Body of pancreas (tissue), 4 donors: ENCODE measurements around the gene FHOD3. TPM values are rescaled to one million over a fixed set of nuclear protein-coding genes. Genes with fewer than 3 reads are reported as not detected.

Source experiments
- ATAC-seq: fragments of 150-250 bp; one replicate; pipeline ENCODE4 v1.9.1; 2016
- DNase-seq, 4 donors: peaks; one replicate each; pipeline ENCODE4 v3.0.0-alpha.2; 2019
- H3K27ac ChIP-seq, 4 donors: fragments of 200-600 bp; sonication (generic); 1 replicate in 3 of 4; 2 replicates in 1 of 4; pipeline versions ENCODE4 v1.5.1 to v1.6.1; 2016 to 2019; ENCODE audit warnings: mild to moderate bottlenecking in 1 of 4, mixed read lengths in 1 of 4, moderate library complexity in 1 of 4
- H3K27me3 ChIP-seq, 2 donors: fragments of 200-600 bp; sonication (generic); one replicate each; pipeline ENCODE4 v1.6.0; 2016; ENCODE audit warnings: mild to moderate bottlenecking in 1 of 2
- H3K36me3 ChIP-seq, 2 donors: fragments of 200-600 bp; sonication (generic); replicated peaks in 1 of 2; 2 replicates each; pipeline ENCODE4 v1.5.1; 2016; ENCODE audit warnings: low read depth in 2 of 2; ENCODE audit not compliant: insufficient read depth in 1 of 2
- H3K4me1 ChIP-seq: fragments of 200-600 bp; sonication (generic); one replicate; pipeline ENCODE4 v1.6.0; 2016
- H3K4me3 ChIP-seq, 2 donors: fragments of 200-600 bp; sonication (generic); 1 replicate in 1 of 2; 2 replicates in 1 of 2; pipeline ENCODE4 v1.5.1; 2016 to 2019
- H3K9me3 ChIP-seq, 3 donors: fragments of 200-600 bp; sonication (generic); 1 replicate in 2 of 3; 2 replicates in 1 of 3; pipeline ENCODE4 v1.5.1; 2016
- CTCF ChIP-seq, 7 experiments: fragments of 450-650 bp in 4 of 7; fragments of 200-600 bp in 3 of 7; sonication (generic) in 3 of 7; IDR thresholded peaks; one replicate each; pipeline ENCODE4 v1.5.1; 2016 to 2019; ENCODE audit warnings: antibody characterized with exemption in 7 of 7
- POLR2A ChIP-seq, 3 donors: fragments of 450-650 bp; IDR thresholded peaks; one replicate each; pipeline ENCODE4 v1.6.1; 2016; ENCODE audit warnings: antibody characterized with exemption in 3 of 3, mild to moderate bottlenecking in 2 of 3
- WGBS, 2 donors: methylation state at CpG; one replicate each; pipeline ENCODE4 v1.1.5; 2017; 5-methylcytosine and 5-hydroxymethylcytosine counted together
- intact Hi-C: fragments of 100-400 bp; cut with DNase I; formaldehyde crosslinking; loops from one replicate; pipeline ENCODE4 v1.15.1; 2023
- total RNA-seq, 2 donors: library from RNA; depleted of rRNA; stranded (reverse); fragments of >200 nt; gene quantifications; one replicate each; pipeline ENCODE4 v1.1.0, GENCODE V29; 2016

FHOD3 gene
- total RNA-seq, 2 donors from 2014 or later: 0.52 to 2.0 TPM

GRCh38 chr18:36775396-36775795, 477.9 kb downstream of the FHOD3 start:
- no peaks in the 10 kb centered on the region for H3K36me3 ChIP-seq
- DNase-seq (no peak), ATAC-seq (no peak)
- intact Hi-C loops: no loop called here
- no peak for TF ChIP-seq CTCF (IDR thresholded peaks at IDR 0.05)
- no peak for TF ChIP-seq POLR2A (IDR thresholded peaks at IDR 0.05)
- H3K4me3 ChIP-seq: no peak overlapping the region
- H3K27ac ChIP-seq: no peak overlapping the region
- no peaks in the 10 kb centered on the region for H3K27me3 ChIP-seq
- 88 to 90% methylated on average over 4 of the region's 4 CpGs for WGBS, 2 donors
- peaks cover 17% of the 10 kb centered on the region for H3K4me1 ChIP-seq
- no peaks in the 10 kb centered on the region for H3K9me3 ChIP-seq

GRCh38 chr18:36776650-36777049, 479.1 kb downstream of the FHOD3 start:
- no peaks in the 10 kb centered on the region for H3K9me3 ChIP-seq
- DNase-seq (no peak), ATAC-seq (no peak)
- H3K27me3 ChIP-seq: no peaks in the 10 kb centered on the region
- H3K36me3 ChIP-seq: no peaks in the 10 kb centered on the region
- H3K27ac ChIP-seq: no peak overlapping the region
- no peak overlapping the region for H3K4me3 ChIP-seq
- intact Hi-C loops: no loop called here
- WGBS, 2 donors: 91 to 93% methylated on average over 5 of the region's 5 CpGs
- TF ChIP-seq CTCF (IDR thresholded peaks at IDR 0.05): no peak
- no peak for TF ChIP-seq POLR2A (IDR thresholded peaks at IDR 0.05)
- H3K4me1 ChIP-seq: peaks cover 10% of the 10 kb centered on the region

GRCh38 chr18:36777566-36777965, 480.1 kb downstream of the FHOD3 start:
- 82 to 89% methylated on average over 1 of the region's 1 CpG for WGBS, 2 donors
- TF ChIP-seq CTCF (IDR thresholded peaks at IDR 0.05): no peak
- no peak for TF ChIP-seq POLR2A (IDR thresholded peaks at IDR 0.05)
- Histone ChIP-seq H3K4me3 (no peak overlapping the region), H3K27me3 (no peaks in the 10 kb centered on the region), H3K9me3 (no peaks in the 10 kb centered on the region), H3K27ac (no peak overlapping the region), H3K36me3 (no peaks in the 10 kb centered on the region), H3K4me1 (peaks cover 5% of the 10 kb centered on the region)
- intact Hi-C loops: no loop called here
- no peak for ATAC-seq
- DNase-seq: no peak

GRCh38 chr18:36780748-36781147, 483.2 kb downstream of the FHOD3 start:
- H3K4me3 ChIP-seq: no peak overlapping the region
- no peak for ATAC-seq
- no peaks in the 10 kb centered on the region for H3K9me3 ChIP-seq
- TF ChIP-seq CTCF (IDR thresholded peaks at IDR 0.05) (no peak), POLR2A (IDR thresholded peaks at IDR 0.05) (no peak)
- intact Hi-C loops: no loop called here
- no peaks in the 10 kb centered on the region for H3K36me3 ChIP-seq
- no peaks in the 10 kb centered on the region for H3K27me3 ChIP-seq
- H3K4me1 ChIP-seq: no peaks in the 10 kb centered on the region
- 65 to 80% methylated on average over 2 of the region's 2 CpGs for WGBS, 2 donors
- no peak overlapping the region for H3K27ac ChIP-seq
- DNase-seq: no peak

- ATAC-seq (no peak), DNase-seq (no peak)
- Histone ChIP-seq H3K4me3 (no peak overlapping the region), H3K27me3 (no peaks in the 10 kb centered on the region), H3K36me3 (no peaks in the 10 kb centered on the region), H3K4me1 (peaks cover 7% of the 10 kb centered on the region), H3K9me3 (no peaks in the 10 kb centered on the region), H3K27ac (no peak overlapping the region)
- TF ChIP-seq POLR2A (IDR thresholded peaks at IDR 0.05): no peak
- TF ChIP-seq CTCF (IDR thresholded peaks at IDR 0.05): no peak
- WGBS, 2 donors: 76 to 85% methylated on average over 9 of the region's 9 CpGs
- intact Hi-C loops: no loop called here
These were observed 485.2 kb downstream of the FHOD3 start for GRCh38 chr18:36782710-36783109.
